RWPE1 (cell line): ENCODE results near the gene UBE3B.

Experiments
- CTCF ChIA-PET: fragments of 350-600 bp; sonication (Branson Sonifier 250); formaldehyde crosslinking; extraction: SDS; loops from one replicate; lab custom pipeline; 2021; lab: Yijun Ruan, JAX
- POLR2A ChIA-PET: fragments of 400-600 bp; formaldehyde crosslinking; extraction: SDS; loops from one replicate; lab custom pipeline; 2020; ENCODE audit warnings: antibody characterized with exemption; ENCODE audit not compliant: low non-redundant PET; lab: Yijun Ruan, JAX
- DNase-seq: peaks from one replicate; pipeline ENCODE4 v3.0.0; 2012; ENCODE audit warnings: low spot score
- H3K27ac ChIP-seq: fragments of 450-650 bp; 2 replicates; pipeline ENCODE4 v1.5.1; 2017
- CTCF ChIP-seq: fragments of 450-650 bp; conservative IDR thresholded peaks from 2 replicates; pipeline ENCODE4 v1.5.1; 2017; ENCODE audit warnings: low read depth, mild to moderate bottlenecking

UBE3B gene

GRCh38 chr12:109558374-109559199 lies 81.2 kb downstream of the UBE3B start:
- CTCF ChIA-PET, result no interaction called here

GRCh38 chr12:109559200-109559505 lies 81.7 kb downstream of the UBE3B start:
- TF ChIP-seq CTCF, result no peak
- no peak for DNase-seq
- no peak overlapping the region for H3K27ac ChIP-seq
- ChIA-PET POLR2A (no interaction called here), CTCF (interaction anchor here (0.6 kb wide), 1 partner anchor 51 kb away, joined by 4 read pairs; no protein-coding TSS in a partner anchor)

More at GRCh38 chr12:109558374-109559199, 81.2 kb downstream of the UBE3B start:
- POLR2A ChIA-PET, result no interaction called here
- H3K27ac ChIP-seq, result no peak overlapping the region; the same call in 1 of the 2 replicates
- no peak for DNase-seq
- TF ChIP-seq CTCF, result no peak

- no peak for TF ChIP-seq CTCF
- POLR2A ChIA-PET, result no interaction called here
- CTCF ChIA-PET, result interaction anchor here (0.6 kb wide), 1 partner anchor 52 kb away, joined by 4 read pairs; no protein-coding TSS in a partner anchor
- no peak for DNase-seq
- no peak overlapping the region for H3K27ac ChIP-seq
Observed at GRCh38 chr12:109559601-109560000, 82.2 kb downstream of the UBE3B start.

GRCh38 chr12:109560867-109561710 lies 83.7 kb downstream of the UBE3B start:
- no peak for DNase-seq
- ChIA-PET CTCF (no interaction called here), POLR2A (no interaction called here)
- peak overlapping the region; percentile 22 for H3K27ac ChIP-seq
- TF ChIP-seq CTCF, result no peak

GRCh38 chr12:109561711-109562030 lies 84.2 kb downstream of the UBE3B start:
- no peak for DNase-seq
- H3K27ac ChIP-seq, result 0 out of 2 replicates have a peak overlapping the region, but pooled peaks have one; percentile 22
- TF ChIP-seq CTCF, result no peak
- ChIA-PET POLR2A (no interaction called here), CTCF (no interaction called here)

- DNase-seq, result no peak
- H3K27ac ChIP-seq, result no peak overlapping the region; the same call in 1 of the 2 replicates
- ChIA-PET CTCF (no interaction called here), POLR2A (interaction anchor here (0.6 kb wide), 1 partner anchor 11 kb away, joined by 6 read pairs; no protein-coding TSS in a partner anchor)
- no peak for TF ChIP-seq CTCF
Observed at GRCh38 chr12:109562871-109563270, 85.4 kb downstream of the UBE3B start.
